IPS-15b (cell line): ENCODE results near the gene ATF6B.
"Not testable (repeated sequence)": the region's sequence is repeated elsewhere in the genome, so short reads cannot be mapped to it uniquely, and the experiment has no call there.

Experiments used
- H3K27me3 ChIP-seq: one replicate; pipeline ENCODE4 v1.6.1; 2013; ENCODE audit warnings: low read length; ENCODE audit not compliant: control insufficient read depth, insufficient read depth
- H3K36me3 ChIP-seq: one replicate; pipeline ENCODE4 v1.6.1; 2013; ENCODE audit warnings: low read length; ENCODE audit not compliant: control insufficient read depth, insufficient read depth
- H3K4me1 ChIP-seq: one replicate; pipeline ENCODE4 v1.6.1; 2013; ENCODE audit warnings: mild to moderate bottlenecking, low read length; ENCODE audit not compliant: control insufficient read depth, insufficient read depth
- H3K4me3 ChIP-seq: one replicate; pipeline ENCODE4 v1.5.1; 2013; ENCODE audit warnings: low read depth, low read length
- H3K9ac ChIP-seq: one replicate; pipeline ENCODE4 v1.6.1; 2013; ENCODE audit warnings: low read depth, mild to moderate bottlenecking, low read length
- H3K9me3 ChIP-seq: one replicate; pipeline ENCODE4 v1.6.1; 2013; ENCODE audit warnings: mild to moderate bottlenecking, low read length; ENCODE audit not compliant: control insufficient read depth, insufficient read depth

Gene ATF6B

GRCh38 chr6:32068867-32069266 lies 59.2 kb downstream of the ATF6B start:
- Histone ChIP-seq H3K9me3 (no peaks in the 10 kb centered on the region), H3K27me3 (no peaks in the 10 kb centered on the region), H3K4me3 (no peak overlapping the region), H3K36me3 (no peaks in the 10 kb centered on the region), H3K4me1 (peaks cover 2% of the 10 kb centered on the region), H3K9ac (no peak overlapping the region)

- not testable (repeated sequence) for H3K36me3 ChIP-seq, H3K9ac ChIP-seq, H3K27me3 ChIP-seq, H3K4me1 ChIP-seq, H3K9me3 ChIP-seq, H3K4me3 ChIP-seq
Measured at GRCh38 chr6:32068315-32068714, 59.7 kb downstream of the ATF6B start.

- H3K4me1 ChIP-seq, H3K9me3 ChIP-seq, H3K27me3 ChIP-seq, H3K4me3 ChIP-seq, H3K9ac ChIP-seq, H3K36me3 ChIP-seq: not testable (repeated sequence)
Measured at GRCh38 chr6:32067521-32067920, 60.5 kb downstream of the ATF6B start.
